GM21723 (cell line): ENCODE measurements around the gene CAVIN1.
"Not testable (repeated sequence)": the region's sequence is repeated elsewhere in the genome, so short reads cannot be mapped to it uniquely, and the experiment has no call there.

Experiments used
- ATAC-seq: cut with Tn5 transposase; IDR thresholded peaks from one replicate; pipeline ENCODE4 v1.9.1; 2021; ENCODE audit warnings: mild to moderate bottlenecking, moderate library complexity; ENCODE audit not compliant: unreplicated experiment

Gene CAVIN1

GRCh38 chr17:42381898-42382297, 41.2 kb downstream of the CAVIN1 start:
- no peak for ATAC-seq

- no peak for ATAC-seq
These were observed 42.1 kb downstream of the CAVIN1 start for GRCh38 chr17:42380935-42381334.

GRCh38 chr17:42378959-42379594, 44.0 kb downstream of the CAVIN1 start:
- no peak for ATAC-seq

GRCh38 chr17:42378359-42378958, 44.6 kb downstream of the CAVIN1 start:
- ATAC-seq: no peak

GRCh38 chr17:42373896-42374295, 49.2 kb downstream of the CAVIN1 start:
- ATAC-seq: no peak

- no peak for ATAC-seq
These were observed 50.9 kb downstream of the CAVIN1 start for GRCh38 chr17:42372142-42372541.

GRCh38 chr17:42368797-42369561, 54.1 kb downstream of the CAVIN1 start:
- ATAC-seq: not testable (repeated sequence)

- ATAC-seq: not testable (repeated sequence)
These were observed 54.7 kb downstream of the CAVIN1 start for GRCh38 chr17:42368310-42368709.

GRCh38 chr17:42366176-42367023, 56.7 kb downstream of the CAVIN1 start:
- ATAC-seq: not testable (repeated sequence)

- no peak for ATAC-seq
These were observed 57.9 kb downstream of the CAVIN1 start for GRCh38 chr17:42365136-42365535.

GRCh38 chr17:42363767-42364585, 59.1 kb downstream of the CAVIN1 start:
- no peak for ATAC-seq

- ATAC-seq: no peak
These were observed 59.8 kb downstream of the CAVIN1 start for GRCh38 chr17:42363231-42363630.

GRCh38 chr17:42362245-42362961, 60.7 kb downstream of the CAVIN1 start:
- no peak for ATAC-seq

- ATAC-seq: no peak
These were observed 61.3 kb downstream of the CAVIN1 start for GRCh38 chr17:42361781-42362186.

GRCh38 chr17:42360388-42360787, 62.7 kb downstream of the CAVIN1 start:
- ATAC-seq: not testable (repeated sequence)

GRCh38 chr17:42359133-42359532, 63.9 kb downstream of the CAVIN1 start:
- no peak for ATAC-seq

- ATAC-seq: no peak
These were observed 64.6 kb downstream of the CAVIN1 start for GRCh38 chr17:42358434-42358833.

GRCh38 chr17:42354956-42355843, 67.9 kb downstream of the CAVIN1 start:
- ATAC-seq: no peak
